COR-L47 (cell line): ENCODE data around the gene TRUB1.
"Not testable (repeated sequence)": the region's sequence is repeated elsewhere in the genome, so short reads cannot be mapped to it uniquely, and the experiment has no call there.

Experiments
- DNase-seq: peaks from one replicate; lab custom pipeline; 2025; lab: John Stamatoyannopoulos, UW

TRUB1 gene

DNA sequence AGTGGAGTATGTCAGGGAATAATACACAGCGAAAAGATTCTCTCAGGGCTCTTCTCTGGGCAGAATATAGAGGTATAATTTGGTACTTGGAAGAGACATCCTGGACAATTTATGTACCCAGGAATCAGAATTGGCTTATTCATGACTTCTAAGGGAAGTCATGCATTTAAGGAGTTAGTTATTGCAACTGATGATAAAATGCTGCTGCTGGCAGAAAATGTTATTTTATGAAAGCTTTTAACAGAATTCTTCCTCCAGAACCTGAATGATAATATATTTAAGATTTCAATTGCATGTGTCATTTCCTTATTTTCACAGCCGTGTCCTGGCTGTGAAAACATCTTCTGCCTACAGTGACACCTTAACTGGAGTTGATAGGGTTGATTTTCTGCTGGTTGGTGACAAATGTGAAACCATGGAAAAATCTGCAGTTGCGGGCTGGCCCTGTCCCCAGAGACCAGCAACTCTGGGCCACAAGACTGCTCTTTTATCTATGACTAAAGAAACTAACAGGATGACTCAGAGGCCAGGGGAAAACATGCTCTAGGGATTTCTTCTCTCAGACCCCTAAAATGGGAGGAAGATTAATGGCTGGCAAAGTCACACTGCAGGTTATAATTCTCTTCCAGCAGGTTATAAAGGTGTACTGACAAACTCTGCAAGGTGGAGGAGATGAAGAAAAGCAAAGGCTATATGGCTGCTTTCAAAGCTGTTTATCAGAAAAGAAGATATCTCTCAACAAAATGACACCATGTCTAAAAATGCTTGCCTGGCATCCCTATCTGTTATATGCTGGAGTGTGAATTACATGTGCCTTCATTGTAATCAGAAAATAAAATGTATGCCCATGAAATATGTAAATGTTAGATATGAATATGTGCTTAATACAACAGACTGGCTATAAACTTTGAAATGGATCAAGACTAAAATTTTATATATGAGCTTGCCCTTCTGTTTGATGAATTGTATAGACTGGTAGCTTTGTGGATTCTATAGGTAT lies 12.1 kb upstream of the TRUB1 start:
- DNase-seq: no peak

DNA sequence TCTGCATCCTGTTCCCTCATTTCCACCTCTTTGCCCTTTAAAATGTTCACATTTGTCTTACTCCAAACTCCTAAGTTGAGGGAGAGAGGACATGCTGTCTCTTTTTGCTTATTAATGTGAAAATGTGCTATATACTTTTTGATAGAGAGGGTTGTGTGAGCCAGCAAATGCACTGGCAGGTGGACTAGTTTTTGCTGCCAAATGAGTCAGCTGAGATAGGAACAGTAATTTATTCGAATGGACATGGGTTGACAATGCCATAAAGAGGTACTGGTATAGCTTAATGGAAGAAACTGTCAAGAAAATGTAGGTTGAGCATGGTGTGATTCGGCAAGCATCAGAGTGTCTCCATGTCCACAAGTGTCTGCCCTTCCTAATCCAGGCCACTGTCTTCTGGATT lies 9.2 kb upstream of the TRUB1 start:
- DNase-seq: no peak

DNA sequence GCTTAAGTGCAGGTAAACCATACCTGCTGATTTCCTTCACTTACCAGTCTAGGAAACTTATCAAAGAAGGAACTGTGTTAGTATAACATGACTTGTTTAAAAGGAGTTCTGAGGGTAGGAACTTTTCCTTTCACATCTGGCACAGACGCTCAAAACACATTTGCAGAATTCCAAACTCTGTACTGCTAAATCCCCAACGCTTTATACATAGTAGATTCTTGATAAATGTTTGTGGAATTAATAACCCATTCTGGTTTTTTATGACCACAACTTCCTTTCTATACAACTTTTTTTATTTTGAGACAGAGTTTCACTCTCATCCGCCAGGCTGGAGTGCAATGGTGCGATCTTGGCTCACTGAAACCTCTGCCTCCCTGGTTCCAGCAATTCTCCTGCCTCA lies 7.7 kb upstream of the TRUB1 start:
- DNase-seq: no peak

DNA sequence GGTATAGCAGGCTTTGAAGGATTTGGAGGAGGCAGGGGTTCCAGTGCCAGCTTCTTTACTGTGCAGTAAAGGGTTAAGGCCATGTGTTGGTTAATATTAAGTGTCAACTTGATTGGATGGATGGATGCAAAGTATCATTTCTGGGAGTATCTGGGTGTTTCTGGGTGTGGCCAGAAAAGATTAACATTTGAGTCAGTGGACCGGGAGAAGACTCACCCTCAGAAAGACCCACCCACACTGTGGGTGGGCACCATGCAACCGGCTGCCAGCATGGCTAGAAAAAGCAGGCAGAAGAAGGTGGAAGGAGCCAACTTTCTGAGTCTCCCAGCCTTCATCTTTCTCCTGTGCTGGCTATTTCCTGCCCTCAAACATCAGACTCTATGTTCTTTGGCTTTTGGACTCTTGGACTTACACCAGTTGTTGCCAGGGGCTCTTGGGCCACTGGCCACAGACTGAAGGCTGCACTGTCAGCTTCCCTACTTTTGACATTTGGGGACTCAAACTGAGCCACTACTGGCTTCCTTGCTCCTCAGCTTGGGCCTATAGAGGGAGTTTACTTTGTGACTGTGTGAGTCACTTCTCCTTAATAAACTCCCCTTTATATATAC lies 6.8 kb upstream of the TRUB1 start:
- no peak for DNase-seq

DNA sequence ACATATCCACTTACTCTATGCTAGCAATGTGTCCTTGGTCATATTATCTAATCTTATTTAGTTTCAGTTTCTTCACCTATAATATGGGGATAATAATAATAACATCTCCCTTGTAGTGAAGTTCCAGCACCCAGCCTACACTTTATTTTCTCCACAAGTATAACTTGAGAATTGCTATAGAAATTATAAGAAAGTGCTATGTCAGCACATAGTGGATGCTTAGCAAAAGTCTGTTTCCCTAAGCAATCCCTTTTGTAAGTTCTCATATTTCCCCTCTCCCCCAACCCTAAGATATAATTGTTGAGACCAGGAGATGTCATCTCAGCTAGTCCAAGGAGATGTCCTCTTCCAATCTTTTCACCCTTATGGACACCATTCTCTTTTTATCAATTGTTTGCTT lies 5.8 kb upstream of the TRUB1 start:
- no peak for DNase-seq

DNA sequence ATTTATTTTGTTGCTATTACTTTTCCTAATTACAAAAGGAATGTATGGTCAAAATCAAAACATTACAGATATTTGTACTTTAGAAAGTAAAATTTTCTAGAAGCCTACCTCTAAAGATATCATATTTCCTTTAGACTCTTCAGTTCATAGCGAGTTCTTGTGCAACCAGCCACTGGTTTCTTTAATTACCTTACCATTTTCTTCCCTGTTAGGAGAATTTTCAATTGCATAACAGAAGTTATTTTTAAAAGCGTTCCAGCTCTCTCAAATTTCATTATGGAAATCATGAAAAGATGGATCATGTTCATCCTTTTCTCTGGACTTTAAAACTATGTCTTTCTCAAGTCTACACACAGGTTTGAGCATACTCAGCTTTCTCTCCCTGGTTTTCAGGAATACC lies 5.0 kb upstream of the TRUB1 start:
- DNase-seq: no peak

DNA sequence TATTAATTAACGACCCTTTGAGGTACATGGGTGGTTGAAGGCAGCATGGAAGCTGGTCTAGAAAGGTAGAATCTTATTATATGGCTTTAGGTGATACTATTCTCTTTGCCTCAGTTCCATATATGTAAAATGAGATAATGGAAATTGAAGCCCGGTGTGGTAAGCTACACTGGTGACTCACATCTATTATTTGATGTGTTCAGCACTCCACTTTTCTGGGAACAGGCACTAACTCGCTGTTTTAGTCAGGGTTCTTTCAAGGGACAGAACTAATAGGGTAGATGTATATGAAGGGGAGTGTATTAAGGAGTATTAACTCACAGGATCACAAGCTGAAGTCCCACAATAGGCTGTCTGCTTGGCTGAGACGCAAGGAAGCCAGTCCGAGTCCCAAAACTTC lies 4.4 kb upstream of the TRUB1 start:
- no peak for DNase-seq

DNA sequence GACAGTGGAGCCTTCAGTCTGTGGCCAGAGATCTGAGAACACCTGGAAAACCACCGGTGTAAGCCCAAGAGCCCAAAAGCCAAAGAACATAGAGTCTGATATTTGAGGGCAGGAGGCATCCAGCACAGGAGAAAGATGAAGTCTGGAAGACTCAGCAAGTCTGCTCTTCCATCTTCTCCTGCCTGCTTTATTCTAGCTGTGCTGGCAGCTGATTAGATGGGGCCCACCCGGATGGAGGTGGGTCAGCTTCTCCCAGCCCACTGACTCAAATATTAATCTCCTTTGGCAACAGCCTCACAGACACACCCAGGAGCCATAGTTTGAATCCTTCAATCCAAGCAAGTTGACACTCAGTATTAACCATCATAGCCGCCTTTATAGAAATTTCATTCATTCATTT lies 4.0 kb upstream of the TRUB1 start:
- not testable (repeated sequence) for DNase-seq

DNA sequence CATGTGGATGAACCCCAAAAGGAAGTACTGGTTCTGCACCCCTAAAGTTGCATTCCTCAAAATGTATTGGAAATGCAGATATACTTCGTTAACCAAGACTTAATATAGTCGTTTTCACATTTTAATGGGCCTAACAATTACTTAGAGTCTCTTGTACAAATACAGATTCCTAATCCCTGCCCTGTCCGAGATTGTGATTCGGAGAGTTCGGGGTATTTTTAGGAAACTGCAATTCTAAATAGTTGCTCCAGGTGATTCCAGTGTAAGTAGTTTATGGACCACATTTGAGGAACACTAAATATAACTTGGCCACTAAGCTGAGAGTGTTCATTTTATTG lies 830 bp downstream of the TRUB1 start:
- DNase-seq: no peak

DNA sequence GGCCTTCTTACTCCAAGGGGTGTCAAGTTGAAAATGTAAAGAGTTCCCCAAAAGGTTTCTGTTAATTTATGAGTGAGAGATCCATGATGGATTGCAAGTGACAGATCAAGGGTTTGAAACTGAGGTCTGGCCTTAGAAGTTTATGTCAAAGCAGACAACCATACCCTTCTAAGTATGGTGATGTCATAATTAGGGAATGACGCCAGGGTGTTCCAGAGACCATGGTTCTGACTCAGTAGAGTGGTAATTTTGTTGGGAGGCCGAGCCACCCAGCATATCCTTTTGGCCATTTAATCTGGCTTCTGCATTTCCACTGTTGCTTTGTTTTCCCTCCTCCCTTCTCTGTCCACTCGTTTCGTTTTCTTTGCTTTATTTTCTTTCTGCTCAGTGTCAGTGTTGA lies 2.7 kb downstream of the TRUB1 start:
- DNase-seq: no peak

DNA sequence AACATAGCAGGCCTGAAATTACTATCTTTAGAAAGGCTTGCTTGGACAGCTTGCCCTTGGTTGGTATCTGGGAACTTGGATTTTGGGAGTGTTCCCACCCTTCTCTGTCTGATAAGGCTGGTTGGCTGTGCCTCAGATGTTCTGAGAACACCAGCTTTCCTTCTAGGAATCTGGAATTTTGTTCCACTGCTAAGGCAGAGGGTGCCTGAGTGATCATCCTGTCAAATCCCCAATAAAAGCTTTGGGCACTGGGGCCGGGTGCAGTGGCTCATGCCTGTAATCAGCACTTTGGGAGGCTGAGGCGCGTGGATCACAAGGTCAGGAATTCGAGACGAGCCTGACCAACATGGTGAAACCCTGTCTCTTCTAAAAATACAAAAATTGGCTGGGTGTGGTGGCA lies 5.0 kb downstream of the TRUB1 start:
- no peak for DNase-seq

DNA sequence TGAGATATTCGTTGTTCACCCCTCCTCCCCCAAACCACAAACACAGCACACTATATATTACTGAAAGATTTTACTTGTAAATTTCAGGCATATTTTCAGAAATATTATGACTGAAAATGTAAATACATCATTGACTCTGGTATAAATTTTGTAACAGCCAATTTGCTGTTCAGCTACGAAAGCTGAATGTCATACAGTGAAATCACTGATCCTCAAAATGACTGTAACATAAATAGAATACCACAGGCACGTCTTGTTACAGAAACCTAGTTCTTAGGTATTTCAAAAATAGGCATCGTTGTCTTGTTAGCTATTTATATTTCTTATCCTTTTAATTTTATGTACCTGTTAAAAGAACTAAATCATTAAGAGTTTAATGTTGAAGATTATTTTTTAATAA lies 15.1 kb downstream of the TRUB1 start:
- DNase-seq: no peak

DNA sequence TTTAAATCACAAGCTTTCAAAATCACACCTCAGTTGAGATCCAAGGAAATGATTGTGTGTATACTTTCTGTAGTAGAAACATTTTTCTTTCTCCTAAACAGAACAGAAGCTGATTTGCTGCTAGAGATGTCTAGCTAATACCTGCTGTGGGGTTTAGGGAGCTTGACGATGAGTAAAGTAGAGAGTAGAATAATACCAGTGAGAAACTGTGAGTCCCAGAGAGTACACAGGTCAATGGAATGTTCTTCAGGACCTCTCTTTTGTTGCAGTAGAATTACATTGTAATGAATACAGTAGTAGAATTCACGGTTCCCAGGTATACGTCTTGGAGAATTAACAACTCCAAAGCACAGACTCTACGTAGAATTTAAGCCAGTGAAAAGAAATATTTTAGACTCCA lies 18.0 kb downstream of the TRUB1 start:
- no peak for DNase-seq

DNA sequence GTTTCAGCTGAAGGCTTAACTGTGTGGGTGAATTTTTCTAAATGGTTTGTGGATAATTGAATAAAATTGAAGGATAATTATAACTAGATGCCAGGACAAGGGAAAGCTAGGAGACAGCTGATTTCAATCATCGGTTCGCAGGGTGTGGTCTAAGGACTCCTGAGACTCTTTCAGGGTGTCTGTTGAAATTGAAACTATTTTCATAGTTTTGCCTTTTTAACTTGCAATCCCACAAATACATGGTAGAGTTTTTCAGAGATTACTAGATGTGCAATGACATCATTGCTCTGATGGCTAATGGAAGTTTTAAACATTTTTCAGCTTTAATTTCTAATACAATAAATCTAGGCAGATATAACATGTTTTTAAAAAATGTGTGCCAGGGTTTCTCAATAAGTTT lies 18.5 kb downstream of the TRUB1 start:
- no peak for DNase-seq

DNA sequence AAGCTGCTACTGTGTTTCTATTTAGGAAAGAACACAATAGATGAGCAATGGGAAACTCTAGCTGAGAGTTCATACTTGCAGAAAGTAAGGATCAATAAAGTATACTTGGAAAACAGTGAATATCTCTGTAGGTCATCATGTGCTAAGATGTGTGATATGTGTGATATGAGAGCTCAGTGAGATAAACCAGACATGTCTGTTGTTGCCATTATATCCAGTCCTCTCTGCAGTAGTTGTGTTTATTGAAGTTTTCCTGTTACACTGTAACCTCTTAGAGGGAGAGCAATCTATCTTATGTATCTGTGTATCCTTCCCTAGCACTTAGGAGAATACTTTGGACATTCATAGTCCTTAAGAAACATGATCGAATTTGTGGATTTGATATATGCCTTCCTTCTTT lies 19.1 kb downstream of the TRUB1 start:
- no peak for DNase-seq

DNA sequence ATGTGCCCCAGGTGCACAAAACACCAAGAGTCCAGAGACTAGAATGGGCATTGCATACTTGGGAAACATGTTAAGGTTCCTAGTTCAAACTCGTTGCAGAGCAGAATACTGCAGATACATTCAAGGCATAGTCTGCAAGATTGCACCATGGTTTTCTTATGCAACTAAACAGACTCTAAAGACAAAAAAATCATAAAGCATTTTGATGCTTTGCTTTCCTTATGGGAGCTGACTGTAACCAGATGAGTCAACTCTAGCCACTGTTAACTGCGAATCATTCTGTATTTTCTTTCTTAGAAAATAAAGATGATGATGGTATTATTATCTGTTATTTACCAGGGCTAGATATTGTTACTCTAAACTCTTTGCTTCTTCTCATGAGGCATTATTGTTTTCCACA lies 19.7 kb downstream of the TRUB1 start:
- DNase-seq: no peak

DNA sequence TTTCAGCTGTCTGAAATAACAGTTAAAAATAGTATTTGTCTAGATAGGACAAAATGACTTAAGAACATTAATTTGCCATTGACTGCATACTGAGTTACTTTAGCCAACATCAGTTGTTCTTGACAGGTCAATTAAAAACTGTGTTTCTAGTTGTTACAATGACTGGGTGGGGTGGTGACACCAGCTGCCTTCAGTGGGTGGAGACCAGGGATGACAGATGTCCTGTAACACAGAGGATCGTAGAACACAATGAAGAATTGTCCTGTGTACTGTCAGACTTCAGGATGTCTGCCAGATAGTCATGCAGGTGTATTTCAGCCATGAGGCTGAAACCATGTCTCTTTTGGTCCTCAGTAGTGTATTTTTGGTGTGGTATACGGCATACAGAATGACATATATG lies 24.4 kb downstream of the TRUB1 start:
- no peak for DNase-seq

DNA sequence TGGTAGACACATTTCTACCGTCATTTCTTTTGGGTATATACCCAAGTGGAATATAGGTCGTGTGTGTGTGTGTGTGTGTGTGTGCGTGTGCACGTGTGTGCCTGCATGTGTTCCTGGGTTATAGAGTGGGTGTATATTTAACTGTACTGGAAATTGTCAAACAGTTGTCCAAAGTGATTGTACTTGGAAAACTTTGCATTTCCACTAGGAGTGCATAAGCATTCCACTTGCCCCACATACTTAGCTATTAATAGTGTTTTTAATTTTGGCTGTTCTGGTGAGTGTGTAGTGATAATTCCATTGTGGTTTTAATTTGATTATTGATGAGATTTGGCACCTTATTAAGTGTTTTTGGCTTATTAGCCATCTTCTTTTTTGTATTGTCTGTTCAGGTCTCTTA lies 25.9 kb downstream of the TRUB1 start:
- DNase-seq: no peak

DNA sequence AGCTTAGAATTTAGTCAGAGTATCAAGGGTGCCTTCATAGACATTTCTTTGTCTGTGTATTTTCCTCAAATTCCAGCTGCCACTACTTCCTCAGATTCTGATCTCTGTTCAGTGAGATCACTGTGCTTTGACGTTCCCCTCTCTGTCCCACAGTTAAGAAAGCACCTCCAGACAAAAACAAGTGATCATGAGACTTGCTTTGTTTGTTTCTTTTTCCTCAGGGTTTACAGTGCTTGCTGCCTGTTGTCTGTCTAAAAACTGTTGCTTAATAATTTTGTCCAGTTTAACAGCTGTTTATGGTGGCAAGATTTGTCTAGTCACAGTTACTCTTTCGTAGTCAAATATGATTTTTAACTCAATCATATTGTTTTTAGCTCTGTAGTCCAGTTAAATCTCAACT lies 29.1 kb downstream of the TRUB1 start:
- no peak for DNase-seq

DNA sequence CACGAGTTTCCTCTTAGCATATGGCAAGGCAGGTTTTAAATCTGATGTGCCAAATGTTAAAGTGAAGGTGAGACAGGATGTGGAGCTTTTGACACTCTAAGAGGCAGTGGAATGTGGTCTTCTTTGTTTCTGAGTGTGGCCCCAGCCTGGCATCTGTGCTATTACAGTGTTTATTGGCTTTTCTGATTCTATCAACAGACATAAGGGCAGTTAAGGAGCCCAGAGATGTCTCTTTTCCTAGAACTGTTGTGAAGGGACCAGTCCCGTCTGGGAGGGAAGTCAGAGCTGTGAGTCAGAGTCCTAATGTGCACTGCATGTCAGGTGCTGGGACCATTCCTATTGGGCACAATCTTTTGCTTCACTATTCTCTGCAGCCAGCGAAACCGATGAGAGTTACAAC lies 32.5 kb downstream of the TRUB1 start:
- no peak for DNase-seq

DNA sequence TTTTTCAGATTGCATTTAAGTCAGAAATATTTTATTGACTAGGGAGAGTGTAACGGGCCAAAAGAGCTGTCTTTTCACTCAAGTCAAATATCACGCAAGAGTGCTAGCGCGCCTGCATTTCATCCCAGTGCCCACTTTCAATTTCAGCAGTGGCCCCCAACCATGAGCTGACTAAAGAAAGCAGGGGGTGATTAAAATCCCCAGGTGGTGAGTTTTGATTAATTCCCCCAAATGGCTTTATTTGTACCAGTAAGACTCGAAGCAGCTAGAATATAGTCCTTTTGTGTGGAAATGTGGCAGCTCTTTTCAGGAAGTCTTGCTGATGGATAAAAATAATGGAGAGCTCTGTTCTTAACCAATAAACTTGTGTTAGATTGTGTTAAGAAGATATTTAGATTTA lies 35.3 kb downstream of the TRUB1 start:
- DNase-seq: no peak

DNA sequence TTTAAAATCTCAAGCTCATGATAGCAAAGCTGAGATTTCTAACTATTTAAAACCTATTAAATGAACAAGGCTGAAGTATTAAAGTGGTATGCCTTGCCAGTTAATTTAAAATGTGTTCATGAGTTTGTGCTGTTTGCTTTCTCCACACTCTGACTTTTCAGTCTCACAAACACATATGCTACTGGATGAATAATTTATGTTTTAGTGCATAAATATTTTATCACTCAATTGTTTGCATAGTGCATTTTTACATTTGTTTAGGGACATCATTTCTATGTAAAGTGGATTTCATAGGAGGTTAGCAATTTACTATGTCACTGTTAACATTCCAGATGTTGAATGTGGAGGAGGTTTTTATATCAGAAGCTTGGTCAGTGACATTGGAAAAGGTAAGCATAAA lies 36.0 kb downstream of the TRUB1 start:
- no peak for DNase-seq

DNA sequence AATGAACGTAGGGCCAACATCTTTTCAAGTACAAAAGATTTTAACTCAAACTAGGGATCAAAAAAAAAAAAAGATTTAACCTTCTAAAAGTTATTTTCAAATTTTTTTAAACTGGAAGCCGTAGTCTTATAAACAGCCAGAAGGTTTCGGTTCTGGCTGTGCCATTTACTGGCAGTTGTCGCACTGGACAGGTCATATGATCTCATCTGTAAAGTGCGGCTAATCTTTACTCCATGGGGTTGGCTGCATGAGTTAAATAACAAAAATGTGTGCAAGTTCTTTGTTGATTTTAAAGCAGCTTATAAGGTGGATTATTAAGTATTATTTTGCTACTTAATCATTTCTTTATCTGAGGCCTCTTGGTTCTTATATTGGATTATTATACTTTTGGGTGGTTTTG lies 36.6 kb downstream of the TRUB1 start:
- no peak for DNase-seq

DNA sequence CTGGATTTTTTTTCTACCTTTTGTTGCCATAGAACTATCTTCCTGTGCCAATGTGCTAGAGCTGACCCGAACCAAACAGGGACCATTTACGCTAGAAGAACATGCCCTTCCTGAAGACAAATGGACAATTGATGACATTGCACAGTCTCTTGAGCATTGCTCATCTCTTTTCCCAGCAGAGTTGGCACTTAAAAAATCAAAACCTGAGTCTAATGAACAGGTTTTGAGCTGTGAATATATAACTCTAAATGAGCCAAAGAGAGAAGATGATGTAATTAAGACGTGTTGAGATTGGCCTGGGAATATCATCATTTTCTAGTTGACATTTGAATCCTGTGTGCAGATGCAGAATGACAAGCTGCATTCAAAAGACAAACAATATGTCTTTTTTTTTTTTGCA lies 37.1 kb downstream of the TRUB1 start:
- no peak for DNase-seq
